K562 (cell line): ENCODE data around the gene PLAAT1.

ENCODE experiments used
- ARHGAP35 ChIP-seq: fragments of 450-650 bp; IDR thresholded peaks from 2 replicates; pipeline ENCODE4 v1.6.1; 2018; ENCODE audit not compliant: partially characterized antibody
- DACH1 ChIP-seq: fragments of 450-650 bp; IDR thresholded peaks from 2 replicates; pipeline ENCODE4 v1.6.1; 2018; ENCODE audit not compliant: partially characterized antibody
- GATAD2A ChIP-seq: fragments of 450-650 bp; IDR thresholded peaks from 2 replicates; pipeline ENCODE4 v1.6.1; 2017
- RAD51 ChIP-seq: fragments of 450-650 bp; IDR thresholded peaks from 2 replicates; pipeline ENCODE4 v1.7.1; 2016; ENCODE audit warnings: low read depth, mild to moderate bottlenecking, borderline replicate concordance
- ZNF24 ChIP-seq: fragments of 450-650 bp; IDR thresholded peaks from 2 replicates; pipeline ENCODE4 v1.6.1; 2016
- TF ChIP-seq, protein P1 (sequence below): sonication (generic); formaldehyde crosslinking; IDR thresholded peaks from 2 replicates; pipeline ENCODE4 v1.5.0; 2020; ENCODE audit warnings: missing genetic modification reagents
- TF ChIP-seq, protein P2 (sequence below): fragments of 150-350 bp; IDR thresholded peaks from 2 replicates; pipeline ENCODE4 v1.6.1; 2014; ENCODE audit warnings: low read depth, mild to moderate bottlenecking, low read length, borderline replicate concordance

DNA sequence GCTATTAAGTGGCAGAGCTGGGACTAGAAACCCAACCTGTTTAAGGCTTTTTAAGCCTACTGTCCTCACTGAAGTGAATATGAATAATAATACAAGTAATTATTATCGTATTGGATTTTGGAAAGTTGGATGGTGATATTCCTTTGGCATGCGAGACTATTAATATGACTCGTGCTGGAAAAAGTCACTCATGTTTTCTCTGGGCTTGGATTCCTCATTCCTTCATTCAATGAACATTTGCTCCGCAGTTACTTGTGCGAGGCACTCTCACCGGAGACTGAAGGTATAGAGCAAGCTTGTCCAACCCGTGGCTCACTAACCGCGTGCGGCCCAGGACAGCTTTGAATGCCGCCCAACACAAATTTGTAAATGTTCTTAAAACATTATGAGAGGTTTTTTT lies 694 bp downstream of the PLAAT1 start:
- TF ChIP-seq ARHGAP35 (no peak), GATAD2A (no peak), RAD51 (no peak), ZNF24 (no peak), DACH1 (no peak)
- TF ChIP-seq, protein P1, sequence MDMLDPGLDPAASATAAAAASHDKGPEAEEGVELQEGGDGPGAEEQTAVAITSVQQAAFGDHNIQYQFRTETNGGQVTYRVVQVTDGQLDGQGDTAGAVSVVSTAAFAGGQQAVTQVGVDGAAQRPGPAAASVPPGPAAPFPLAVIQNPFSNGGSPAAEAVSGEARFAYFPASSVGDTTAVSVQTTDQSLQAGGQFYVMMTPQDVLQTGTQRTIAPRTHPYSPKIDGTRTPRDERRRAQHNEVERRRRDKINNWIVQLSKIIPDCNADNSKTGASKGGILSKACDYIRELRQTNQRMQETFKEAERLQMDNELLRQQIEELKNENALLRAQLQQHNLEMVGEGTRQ (CRISPR knock-in tag) = no peak
- TF ChIP-seq, protein P2, sequence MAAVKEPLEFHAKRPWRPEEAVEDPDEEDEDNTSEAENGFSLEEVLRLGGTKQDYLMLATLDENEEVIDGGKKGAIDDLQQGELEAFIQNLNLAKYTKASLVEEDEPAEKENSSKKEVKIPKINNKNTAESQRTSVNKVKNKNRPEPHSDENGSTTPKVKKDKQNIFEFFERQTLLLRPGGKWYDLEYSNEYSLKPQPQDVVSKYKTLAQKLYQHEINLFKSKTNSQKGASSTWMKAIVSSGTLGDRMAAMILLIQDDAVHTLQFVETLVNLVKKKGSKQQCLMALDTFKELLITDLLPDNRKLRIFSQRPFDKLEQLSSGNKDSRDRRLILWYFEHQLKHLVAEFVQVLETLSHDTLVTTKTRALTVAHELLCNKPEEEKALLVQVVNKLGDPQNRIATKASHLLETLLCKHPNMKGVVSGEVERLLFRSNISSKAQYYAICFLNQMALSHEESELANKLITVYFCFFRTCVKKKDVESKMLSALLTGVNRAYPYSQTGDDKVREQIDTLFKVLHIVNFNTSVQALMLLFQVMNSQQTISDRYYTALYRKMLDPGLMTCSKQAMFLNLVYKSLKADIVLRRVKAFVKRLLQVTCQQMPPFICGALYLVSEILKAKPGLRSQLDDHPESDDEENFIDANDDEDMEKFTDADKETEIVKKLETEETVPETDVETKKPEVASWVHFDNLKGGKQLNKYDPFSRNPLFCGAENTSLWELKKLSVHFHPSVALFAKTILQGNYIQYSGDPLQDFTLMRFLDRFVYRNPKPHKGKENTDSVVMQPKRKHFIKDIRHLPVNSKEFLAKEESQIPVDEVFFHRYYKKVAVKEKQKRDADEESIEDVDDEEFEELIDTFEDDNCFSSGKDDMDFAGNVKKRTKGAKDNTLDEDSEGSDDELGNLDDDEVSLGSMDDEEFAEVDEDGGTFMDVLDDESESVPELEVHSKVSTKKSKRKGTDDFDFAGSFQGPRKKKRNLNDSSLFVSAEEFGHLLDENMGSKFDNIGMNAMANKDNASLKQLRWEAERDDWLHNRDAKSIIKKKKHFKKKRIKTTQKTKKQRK = no peak
